Karpas-422 (cell line): ENCODE results near the gene LRRC61. TPM values are rescaled to one million over a fixed set of nuclear protein-coding genes. Genes with fewer than 3 reads are reported as not detected.
A peak's percentile ranks its signal among the peaks of the same experiment; 100 is the strongest.

Experiments
- DNase-seq: peaks from one replicate; pipeline ENCODE4 v3.0.0-alpha.2; 2015
- H2AFZ ChIP-seq: fragments of 200-600 bp; sonication (generic); 2 replicates; pipeline ENCODE4 v1.6.1; 2014; ENCODE audit warnings: antibody characterized with exemption, low read length, mixed read lengths
- H3K27ac ChIP-seq: fragments of 200-600 bp; sonication (generic); 2 replicates; pipeline ENCODE4 v1.5.1; 2014; ENCODE audit warnings: mild to moderate bottlenecking, low read length, moderate library complexity
- H3K27me3 ChIP-seq: fragments of 200-600 bp; sonication (generic); 2 replicates; pipeline ENCODE4 v1.6.1; 2014; ENCODE audit warnings: low read length, mixed read lengths
- H3K36me3 ChIP-seq: fragments of 200-600 bp; sonication (generic); 2 replicates; pipeline ENCODE4 v1.6.1; 2014; ENCODE audit warnings: low read length, mixed read lengths; ENCODE audit not compliant: insufficient read depth
- H3K4me1 ChIP-seq: fragments of 200-600 bp; sonication (generic); 2 replicates; pipeline ENCODE4 v1.6.1; 2014; ENCODE audit warnings: mild to moderate bottlenecking, low read length, mixed read lengths
- H3K4me2 ChIP-seq: fragments of 200-600 bp; sonication (generic); 2 replicates; pipeline ENCODE4 v1.6.1; 2014; ENCODE audit warnings: low read length, low read depth, mild to moderate bottlenecking; ENCODE audit not compliant: poor library complexity, severe bottlenecking
- H3K4me3 ChIP-seq: fragments of 200-600 bp; sonication (generic); 2 replicates; pipeline ENCODE4 v1.5.1; 2014; ENCODE audit warnings: mild to moderate bottlenecking, antibody characterized with exemption, low read length, mixed read lengths
- H3K79me2 ChIP-seq: fragments of 200-600 bp; sonication (generic); 2 replicates; pipeline ENCODE4 v1.6.1; 2014; ENCODE audit warnings: mild to moderate bottlenecking, low read length, mixed read lengths
- H3K9ac ChIP-seq: fragments of 200-600 bp; sonication (generic); 2 replicates; pipeline ENCODE4 v1.6.0; 2014; ENCODE audit warnings: low read length
- H3K9me2 ChIP-seq: fragments of 200-600 bp; sonication (generic), shearing (Covaris generic); replicated peaks from 2 replicates; pipeline ENCODE4 v1.6.0; 2014; ENCODE audit warnings: mild to moderate bottlenecking, low read length, moderate library complexity; ENCODE audit not compliant: insufficient read depth
- H3K9me3 ChIP-seq: fragments of 300-700, 200-600 bp; sonication (generic); 2 replicates; pipeline ENCODE4 v1.6.1; 2014; ENCODE audit warnings: low read length, mixed read lengths
- H4K20me1 ChIP-seq: fragments of 200-600 bp; sonication (generic); 2 replicates; pipeline ENCODE4 v1.6.1; 2014; ENCODE audit warnings: mild to moderate bottlenecking, antibody characterized with exemption, low read length, low read depth; ENCODE audit not compliant: insufficient read depth
- total RNA-seq: library from RNA; depleted of rRNA; stranded (reverse); fragments of >200 nt; shearing (Covaris generic); gene quantifications from 2 replicates; pipeline ENCODE4 v1.2.3, GENCODE V29; 2014; ENCODE audit warnings: low replicate concordance

LRRC61 gene
- total RNA-seq, 1 experiment from 2014 or later, result 4.1 TPM

GRCh38 chr7:150375662-150376521 lies 52.7 kb downstream of the LRRC61 start:
- Histone ChIP-seq H3K36me3 (peaks cover 11% of the 10 kb centered on the region), H2AFZ (no peak overlapping the region), H3K4me1 (peaks cover 28% of the 10 kb centered on the region), H3K27ac (no peak overlapping the region), H3K9ac (no peak overlapping the region), H3K79me2 (peaks cover 2% of the 10 kb centered on the region; the same call in 1 of the 2 replicates), H3K9me3 (no peaks in the 10 kb centered on the region), H3K27me3 (no peaks in the 10 kb centered on the region), H3K9me2 (no peaks in the 10 kb centered on the region), H3K4me2 (no peak overlapping the region), H3K4me3 (no peak overlapping the region), H4K20me1 (peaks cover 19% of the 10 kb centered on the region; the same call in 1 of the 2 replicates)
- DNase-seq, result no peak

- peaks cover 28% of the 10 kb centered on the region for H3K4me1 ChIP-seq
- peaks cover 10% of the 10 kb centered on the region for H3K36me3 ChIP-seq
- H3K4me3 ChIP-seq, result no peak overlapping the region
- H3K27me3 ChIP-seq, result no peaks in the 10 kb centered on the region
- H3K4me2 ChIP-seq, result no peak overlapping the region
- peaks cover 19% of the 10 kb centered on the region; the same call in 1 of the 2 replicates for H4K20me1 ChIP-seq
- no peak overlapping the region for H2AFZ ChIP-seq
- no peak overlapping the region for H3K27ac ChIP-seq
- no peaks in the 10 kb centered on the region for H3K9me2 ChIP-seq
- no peaks in the 10 kb centered on the region for H3K79me2 ChIP-seq
- no peak overlapping the region for H3K9ac ChIP-seq
- H3K9me3 ChIP-seq, result no peaks in the 10 kb centered on the region
- no peak for DNase-seq
These were observed 53.4 kb downstream of the LRRC61 start for GRCh38 chr7:150376560-150376959.

- Histone ChIP-seq H3K4me1 (peaks cover 31% of the 10 kb centered on the region), H3K4me2 (no peak overlapping the region), H3K27me3 (no peaks in the 10 kb centered on the region), H3K9me3 (no peaks in the 10 kb centered on the region), H3K9me2 (no peaks in the 10 kb centered on the region), H3K79me2 (no peaks in the 10 kb centered on the region), H3K36me3 (peaks cover 10% of the 10 kb centered on the region), H2AFZ (no peak overlapping the region), H3K4me3 (no peak overlapping the region), H3K9ac (no peak overlapping the region), H3K27ac (no peak overlapping the region), H4K20me1 (peaks cover 19% of the 10 kb centered on the region; the same call in 1 of the 2 replicates)
- DNase-seq, result no peak
These were observed 54.0 kb downstream of the LRRC61 start for GRCh38 chr7:150377196-150377595.

GRCh38 chr7:150377635-150378034 lies 54.5 kb downstream of the LRRC61 start:
- Histone ChIP-seq H3K4me3 (no peak overlapping the region), H3K79me2 (no peaks in the 10 kb centered on the region), H3K4me1 (peaks cover 36% of the 10 kb centered on the region), H4K20me1 (peaks cover 19% of the 10 kb centered on the region; the same call in 1 of the 2 replicates), H3K9ac (peak overlapping the region; percentile 83; the same call in 1 of the 2 replicates), H2AFZ (no peak overlapping the region), H3K9me2 (no peaks in the 10 kb centered on the region), H3K36me3 (peaks cover 10% of the 10 kb centered on the region), H3K27me3 (no peaks in the 10 kb centered on the region), H3K4me2 (peak overlapping the region; percentile 81), H3K9me3 (no peaks in the 10 kb centered on the region), H3K27ac (no peak overlapping the region)
- no peak for DNase-seq

- Histone ChIP-seq H3K4me2 (peak overlapping the region; percentile 81), H2AFZ (peak overlapping the region; percentile 51; the same call in 1 of the 2 replicates), H3K27ac (peak overlapping the region; percentile 29; the same call in 1 of the 2 replicates), H3K4me1 (peaks cover 42% of the 10 kb centered on the region), H4K20me1 (peaks cover 15% of the 10 kb centered on the region; the same call in 1 of the 2 replicates), H3K36me3 (peaks cover 10% of the 10 kb centered on the region), H3K9me2 (no peaks in the 10 kb centered on the region), H3K4me3 (peak overlapping the region; percentile 81), H3K79me2 (no peaks in the 10 kb centered on the region), H3K9me3 (no peaks in the 10 kb centered on the region), H3K9ac (peak overlapping the region; percentile 83), H3K27me3 (no peaks in the 10 kb centered on the region)
- peak; percentile 63 for DNase-seq
These were observed 55.1 kb downstream of the LRRC61 start for GRCh38 chr7:150378115-150378852.

GRCh38 chr7:150378853-150379440 lies 55.8 kb downstream of the LRRC61 start, which contains the start of gene ZNF775:
Gene ZNF775, plus strand, starts transcription at chr7:150379330. Its CDS starts 9,141 bp downstream, at chr7:150388471.
- DNase-seq, result peak; percentile 97
- Histone ChIP-seq H3K27me3 (no peaks in the 10 kb centered on the region), H2AFZ (peak within 1 kb of the TSS; percentile 88; the same call in 1 of the 2 replicates), H4K20me1 (peaks cover 9% of the 10 kb centered on the region; the same call in 1 of the 2 replicates), H3K36me3 (peaks cover 3% of the 10 kb centered on the region), H3K9ac (peak within 1 kb of the TSS; percentile 83), H3K4me1 (peaks cover 42% of the 10 kb centered on the region), H3K4me3 (peak within 1 kb of the TSS; percentile 81), H3K9me2 (no peaks in the 10 kb centered on the region), H3K4me2 (peak within 1 kb of the TSS; percentile 81), H3K9me3 (no peaks in the 10 kb centered on the region), H3K27ac (peak within 1 kb of the TSS; percentile 53; the same call in 1 of the 2 replicates), H3K79me2 (no peaks in the 10 kb centered on the region)

- Histone ChIP-seq H3K79me2 (no peaks in the 10 kb centered on the region), H4K20me1 (0 out of 2 replicates have a peak, but pooled peaks cover 6% of the 10 kb centered on the region), H3K36me3 (no peaks in the 10 kb centered on the region), H3K27ac (peak overlapping the region; percentile 53; the same call in 1 of the 2 replicates), H3K9ac (peak overlapping the region; percentile 78), H3K27me3 (no peaks in the 10 kb centered on the region), H3K4me3 (peak overlapping the region; percentile 81), H3K9me2 (no peaks in the 10 kb centered on the region), H2AFZ (peak overlapping the region; percentile 88; the same call in 1 of the 2 replicates), H3K4me1 (peaks cover 42% of the 10 kb centered on the region), H3K4me2 (peak overlapping the region; percentile 81), H3K9me3 (no peaks in the 10 kb centered on the region)
- peak; percentile 62 for DNase-seq
These were observed 56.6 kb downstream of the LRRC61 start for GRCh38 chr7:150379441-150380379.
